SK-N-SH treated with all-trans-retinoic acid at 6 μM for 48 hours (cell line): Measurements from ENCODE around the gene CHDH.

Source experiments
- ATAC-seq: fragments of 200-7000 bp; cut with Tn5 transposase; 3 replicates; pipeline ENCODE4 v1.9.1; 2020; ENCODE audit warnings: mild to moderate bottlenecking, moderate library complexity
- ARNTL ChIP-seq: fragments of 450-650 bp; formaldehyde crosslinking; IDR thresholded peaks from 2 replicates; pipeline ENCODE4 v1.5.0; 2020; ENCODE audit warnings: low read depth, mild to moderate bottlenecking, moderate library complexity, borderline replicate concordance
- BACH2 ChIP-seq: fragments of 250-450 bp; sonication (Bioruptor Pico); IDR thresholded peaks from 2 replicates; pipeline ENCODE4 v1.9.0; 2021; ENCODE audit warnings: mild to moderate bottlenecking, borderline replicate concordance
- CSDC2 ChIP-seq: fragments of 250-450 bp; sonication (Bioruptor Pico); IDR thresholded peaks from 2 replicates; pipeline ENCODE4 v1.5.0; 2020; ENCODE audit warnings: mild to moderate bottlenecking, moderate library complexity
- ESRRG ChIP-seq: fragments of 250-450 bp; sonication (Bioruptor Pico); IDR thresholded peaks from 2 replicates; pipeline ENCODE4 v1.6.1; 2021; ENCODE audit warnings: mild to moderate bottlenecking
- GLIS3 ChIP-seq: fragments of 250-450 bp; sonication (Bioruptor Pico); IDR thresholded peaks from 2 replicates; pipeline ENCODE4 v1.5.0; 2020; ENCODE audit warnings: mild to moderate bottlenecking, moderate library complexity
- OSR1 ChIP-seq: fragments of 250-450 bp; sonication (Bioruptor Pico); IDR thresholded peaks from 2 replicates; pipeline ENCODE4 v1.8.0; 2022; ENCODE audit warnings: moderate library complexity, mild to moderate bottlenecking, inconsistent platforms
- PPARA ChIP-seq: fragments of 250-450 bp; sonication (Bioruptor Pico); IDR thresholded peaks from 2 replicates; pipeline ENCODE4 v1.5.0; 2020; ENCODE audit warnings: mild to moderate bottlenecking, borderline replicate concordance
- RARB ChIP-seq: fragments of 250-450 bp; sonication (Bioruptor Pico); IDR thresholded peaks from 2 replicates; pipeline ENCODE4 v1.8.0; 2021; ENCODE audit warnings: mild to moderate bottlenecking, moderate library complexity
- TOX ChIP-seq: fragments of 250-450 bp; sonication (Bioruptor Pico); IDR thresholded peaks from 2 replicates; pipeline ENCODE4 v1.8.0; 2021; ENCODE audit warnings: mild to moderate bottlenecking, moderate library complexity, borderline replicate concordance
- ZC3H10 ChIP-seq: fragments of 250-450 bp; sonication (Bioruptor Pico); IDR thresholded peaks from 2 replicates; pipeline ENCODE4 v1.5.1; 2021; ENCODE audit warnings: mild to moderate bottlenecking, moderate library complexity
- ZFP3 ChIP-seq: fragments of 250-450 bp; sonication (Bioruptor Pico); IDR thresholded peaks from 2 replicates; pipeline ENCODE4 v1.5.0; 2020; ENCODE audit warnings: mild to moderate bottlenecking, moderate library complexity
- ZNF565 ChIP-seq: fragments of 450-650 bp; formaldehyde crosslinking; conservative IDR thresholded peaks from 2 replicates; pipeline ENCODE4 v1.5.0; 2020; ENCODE audit warnings: low read depth, mild to moderate bottlenecking, moderate library complexity
- ZNF70 ChIP-seq: fragments of 450-650 bp; formaldehyde crosslinking; IDR thresholded peaks from 2 replicates; pipeline ENCODE4 v1.5.0; 2020; ENCODE audit warnings: mild to moderate bottlenecking, moderate library complexity
- ZNF8 ChIP-seq: fragments of 450-650 bp; formaldehyde crosslinking; IDR thresholded peaks from 2 replicates; pipeline ENCODE4 v1.5.0; 2020; ENCODE audit warnings: mild to moderate bottlenecking, moderate library complexity
- TF ChIP-seq, protein P1 (sequence below): fragments of 250-450 bp; sonication (Bioruptor Pico); IDR thresholded peaks from 2 replicates; pipeline ENCODE4 v1.5.1; 2020; ENCODE audit warnings: low read depth, mild to moderate bottlenecking, moderate library complexity
- TF ChIP-seq, protein P2 (sequence below): fragments of 250-450 bp; sonication (Bioruptor Pico); IDR thresholded peaks from 2 replicates; pipeline ENCODE4 v1.8.0; 2021; ENCODE audit warnings: low read depth, mild to moderate bottlenecking, moderate library complexity, borderline replicate concordance
- TF ChIP-seq, protein P3 (sequence below): fragments of 250-450 bp; sonication (Bioruptor Pico); IDR thresholded peaks from 2 replicates; pipeline ENCODE4 v1.5.0; 2020; ENCODE audit warnings: mild to moderate bottlenecking, moderate library complexity
- TF ChIP-seq, protein P4 (sequence below): fragments of 250-450 bp; sonication (Bioruptor Pico); IDR thresholded peaks from 2 replicates; pipeline ENCODE4 v1.8.0; 2020; ENCODE audit warnings: mild to moderate bottlenecking, moderate library complexity, borderline replicate concordance
- TF ChIP-seq, protein P5 (sequence below): fragments of 250-450 bp; sonication (Bioruptor Pico); IDR thresholded peaks from 2 replicates; pipeline ENCODE4 v1.5.1; 2021; ENCODE audit warnings: mild to moderate bottlenecking, moderate library complexity

The CHDH gene

DNA sequence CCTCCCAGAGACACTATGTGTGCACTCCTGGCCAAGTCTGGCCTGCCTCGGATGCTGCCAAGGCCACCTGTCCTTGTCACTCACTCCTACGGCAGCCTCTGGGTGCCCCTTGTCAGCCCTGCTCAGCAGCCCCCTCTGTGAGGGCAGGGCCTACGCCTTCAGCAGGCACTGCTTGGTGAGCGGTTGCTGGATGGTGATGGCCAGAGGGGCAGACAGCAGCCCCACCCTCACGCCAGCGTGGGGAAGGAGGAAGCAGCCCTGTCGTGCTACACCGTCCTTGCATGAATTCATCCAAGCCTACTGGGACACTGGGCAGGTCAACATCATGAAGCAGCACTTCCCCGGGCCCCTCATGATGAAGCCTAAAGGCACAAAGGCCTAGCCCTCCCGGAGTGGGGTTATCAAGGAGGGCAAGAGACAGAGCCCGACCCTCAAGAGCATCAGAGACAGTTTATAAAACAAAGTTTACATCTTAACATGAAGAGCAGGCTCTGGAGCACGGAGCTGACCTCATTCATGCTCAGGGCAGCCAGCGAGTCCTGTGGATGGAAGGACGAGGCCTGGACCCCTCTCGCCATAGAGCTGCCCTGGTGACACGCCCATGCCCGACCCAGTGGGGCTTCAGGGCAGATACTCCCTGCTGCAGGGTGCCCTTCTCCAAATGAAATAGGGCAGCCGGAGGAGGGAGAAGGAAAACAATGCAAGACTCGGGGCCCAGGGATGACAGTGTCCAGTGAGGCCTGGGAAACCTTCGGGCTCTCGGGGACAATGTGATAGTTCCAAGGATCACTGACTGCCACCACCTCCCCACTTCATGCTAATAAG, 25.3 kb downstream of the CHDH start:
- TF ChIP-seq, protein P1, sequence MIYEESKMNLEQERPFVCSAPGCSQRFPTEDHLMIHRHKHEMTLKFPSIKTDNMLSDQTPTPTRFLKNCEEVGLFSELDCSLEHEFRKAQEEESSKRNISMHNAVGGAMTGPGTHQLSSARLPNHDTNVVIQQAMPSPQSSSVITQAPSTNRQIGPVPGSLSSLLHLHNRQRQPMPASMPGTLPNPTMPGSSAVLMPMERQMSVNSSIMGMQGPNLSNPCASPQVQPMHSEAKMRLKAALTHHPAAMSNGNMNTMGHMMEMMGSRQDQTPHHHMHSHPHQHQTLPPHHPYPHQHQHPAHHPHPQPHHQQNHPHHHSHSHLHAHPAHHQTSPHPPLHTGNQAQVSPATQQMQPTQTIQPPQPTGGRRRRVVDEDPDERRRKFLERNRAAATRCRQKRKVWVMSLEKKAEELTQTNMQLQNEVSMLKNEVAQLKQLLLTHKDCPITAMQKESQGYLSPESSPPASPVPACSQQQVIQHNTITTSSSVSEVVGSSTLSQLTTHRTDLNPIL (CRISPR knock-in tag), result no peak
- no peak for TF ChIP-seq BACH2
- no peak for TF ChIP-seq OSR1 (CRISPR knock-in tag)
- TF ChIP-seq ZNF70 (CRISPR knock-in tag), result no peak
- TF ChIP-seq, protein P2, sequence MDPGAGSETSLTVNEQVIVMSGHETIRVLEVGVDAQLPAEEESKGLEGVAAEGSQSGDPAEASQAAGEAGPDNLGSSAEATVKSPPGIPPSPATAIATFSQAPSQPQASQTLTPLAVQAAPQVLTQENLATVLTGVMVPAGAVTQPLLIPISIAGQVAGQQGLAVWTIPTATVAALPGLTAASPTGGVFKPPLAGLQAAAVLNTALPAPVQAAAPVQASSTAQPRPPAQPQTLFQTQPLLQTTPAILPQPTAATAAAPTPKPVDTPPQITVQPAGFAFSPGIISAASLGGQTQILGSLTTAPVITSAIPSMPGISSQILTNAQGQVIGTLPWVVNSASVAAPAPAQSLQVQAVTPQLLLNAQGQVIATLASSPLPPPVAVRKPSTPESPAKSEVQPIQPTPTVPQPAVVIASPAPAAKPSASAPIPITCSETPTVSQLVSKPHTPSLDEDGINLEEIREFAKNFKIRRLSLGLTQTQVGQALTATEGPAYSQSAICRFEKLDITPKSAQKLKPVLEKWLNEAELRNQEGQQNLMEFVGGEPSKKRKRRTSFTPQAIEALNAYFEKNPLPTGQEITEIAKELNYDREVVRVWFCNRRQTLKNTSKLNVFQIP (CRISPR knock-in tag), result no peak
- TF ChIP-seq, all 23 proteins: peak for 0
- ATAC-seq, result no peak

DNA sequence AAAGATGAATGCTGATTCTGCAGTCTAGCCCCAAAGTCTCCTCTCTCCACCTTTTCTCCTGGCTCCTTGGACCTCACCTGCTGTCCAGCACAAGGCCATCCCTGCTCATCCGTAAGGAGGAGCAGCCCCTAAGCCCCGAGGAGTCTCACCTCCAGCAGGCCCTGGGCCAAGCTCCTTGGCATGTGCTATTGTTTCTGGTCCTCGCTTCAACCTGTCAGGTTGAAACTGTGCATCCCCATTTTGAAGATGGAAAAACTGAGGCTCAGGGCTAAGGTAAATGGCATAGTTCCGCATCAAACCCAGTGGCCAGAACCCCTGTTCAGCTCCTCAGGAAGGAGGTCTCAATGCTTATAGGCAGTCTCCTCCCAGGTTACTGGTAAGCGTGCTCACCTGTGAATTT, 26.1 kb downstream of the CHDH start:
- ATAC-seq, result no peak
- TF ChIP-seq RARB, result no peak
- TF ChIP-seq TOX (CRISPR knock-in tag), result no peak
- no peak for TF ChIP-seq ARNTL (CRISPR knock-in tag)
- TF ChIP-seq, protein P1 (CRISPR knock-in tag), result no peak
- TF ChIP-seq, protein P3, sequence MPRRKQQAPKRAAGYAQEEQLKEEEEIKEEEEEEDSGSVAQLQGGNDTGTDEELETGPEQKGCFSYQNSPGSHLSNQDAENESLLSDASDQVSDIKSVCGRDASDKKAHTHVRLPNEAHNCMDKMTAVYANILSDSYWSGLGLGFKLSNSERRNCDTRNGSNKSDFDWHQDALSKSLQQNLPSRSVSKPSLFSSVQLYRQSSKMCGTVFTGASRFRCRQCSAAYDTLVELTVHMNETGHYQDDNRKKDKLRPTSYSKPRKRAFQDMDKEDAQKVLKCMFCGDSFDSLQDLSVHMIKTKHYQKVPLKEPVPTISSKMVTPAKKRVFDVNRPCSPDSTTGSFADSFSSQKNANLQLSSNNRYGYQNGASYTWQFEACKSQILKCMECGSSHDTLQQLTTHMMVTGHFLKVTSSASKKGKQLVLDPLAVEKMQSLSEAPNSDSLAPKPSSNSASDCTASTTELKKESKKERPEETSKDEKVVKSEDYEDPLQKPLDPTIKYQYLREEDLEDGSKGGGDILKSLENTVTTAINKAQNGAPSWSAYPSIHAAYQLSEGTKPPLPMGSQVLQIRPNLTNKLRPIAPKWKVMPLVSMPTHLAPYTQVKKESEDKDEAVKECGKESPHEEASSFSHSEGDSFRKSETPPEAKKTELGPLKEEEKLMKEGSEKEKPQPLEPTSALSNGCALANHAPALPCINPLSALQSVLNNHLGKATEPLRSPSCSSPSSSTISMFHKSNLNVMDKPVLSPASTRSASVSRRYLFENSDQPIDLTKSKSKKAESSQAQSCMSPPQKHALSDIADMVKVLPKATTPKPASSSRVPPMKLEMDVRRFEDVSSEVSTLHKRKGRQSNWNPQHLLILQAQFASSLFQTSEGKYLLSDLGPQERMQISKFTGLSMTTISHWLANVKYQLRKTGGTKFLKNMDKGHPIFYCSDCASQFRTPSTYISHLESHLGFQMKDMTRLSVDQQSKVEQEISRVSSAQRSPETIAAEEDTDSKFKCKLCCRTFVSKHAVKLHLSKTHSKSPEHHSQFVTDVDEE (CRISPR knock-in tag), result no peak

DNA sequence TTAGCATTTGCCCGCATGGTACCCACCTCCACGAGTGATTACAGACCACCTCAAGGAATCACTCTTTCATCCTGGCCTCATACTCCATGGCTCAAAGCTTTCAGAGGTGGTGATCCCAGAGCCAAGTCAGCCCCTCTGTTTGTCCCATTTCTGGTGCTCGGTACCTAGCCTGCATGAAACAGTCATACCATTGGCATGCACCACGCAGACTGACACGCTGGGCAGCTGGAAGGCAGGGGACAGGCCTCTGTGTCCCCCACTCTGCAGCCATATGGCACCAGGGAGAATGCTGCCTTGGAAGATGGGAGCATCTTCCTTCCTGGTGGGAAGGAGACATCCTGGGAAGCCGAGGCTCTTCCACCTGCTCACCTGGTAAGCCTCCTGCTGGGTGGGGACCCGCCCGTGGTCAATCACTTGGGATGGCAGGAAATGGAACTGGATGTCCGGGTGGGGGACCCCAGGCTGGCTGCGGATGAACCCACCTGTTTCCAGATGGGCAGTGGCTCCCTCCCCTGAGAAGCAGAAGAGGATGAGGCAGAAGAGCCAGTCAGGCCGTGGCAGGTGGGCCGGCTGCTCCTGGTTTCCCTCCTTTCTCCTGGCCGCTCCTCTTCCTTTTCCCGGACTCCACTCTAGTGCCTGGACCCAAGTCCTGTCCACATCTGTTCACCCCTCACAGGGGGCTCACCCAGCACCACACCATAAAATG, 26.9 kb downstream of the CHDH start:
- no peak for ATAC-seq
- TF ChIP-seq ZFP3 (no peak), CSDC2 (no peak), PPARA (no peak), ZNF70 (CRISPR knock-in tag) (no peak), ESRRG (CRISPR knock-in tag) (no peak), ZC3H10 (no peak), ZNF8 (CRISPR knock-in tag) (no peak), ZNF565 (CRISPR knock-in tag) (no peak), RARB (no peak), GLIS3 (CRISPR knock-in tag) (no peak)
- TF ChIP-seq, protein P4, sequence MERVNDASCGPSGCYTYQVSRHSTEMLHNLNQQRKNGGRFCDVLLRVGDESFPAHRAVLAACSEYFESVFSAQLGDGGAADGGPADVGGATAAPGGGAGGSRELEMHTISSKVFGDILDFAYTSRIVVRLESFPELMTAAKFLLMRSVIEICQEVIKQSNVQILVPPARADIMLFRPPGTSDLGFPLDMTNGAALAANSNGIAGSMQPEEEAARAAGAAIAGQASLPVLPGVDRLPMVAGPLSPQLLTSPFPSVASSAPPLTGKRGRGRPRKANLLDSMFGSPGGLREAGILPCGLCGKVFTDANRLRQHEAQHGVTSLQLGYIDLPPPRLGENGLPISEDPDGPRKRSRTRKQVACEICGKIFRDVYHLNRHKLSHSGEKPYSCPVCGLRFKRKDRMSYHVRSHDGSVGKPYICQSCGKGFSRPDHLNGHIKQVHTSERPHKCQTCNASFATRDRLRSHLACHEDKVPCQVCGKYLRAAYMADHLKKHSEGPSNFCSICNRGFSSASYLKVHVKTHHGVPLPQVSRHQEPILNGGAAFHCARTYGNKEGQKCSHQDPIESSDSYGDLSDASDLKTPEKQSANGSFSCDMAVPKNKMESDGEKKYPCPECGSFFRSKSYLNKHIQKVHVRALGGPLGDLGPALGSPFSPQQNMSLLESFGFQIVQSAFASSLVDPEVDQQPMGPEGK (CRISPR knock-in tag), result no peak
- TF ChIP-seq, protein P5, sequence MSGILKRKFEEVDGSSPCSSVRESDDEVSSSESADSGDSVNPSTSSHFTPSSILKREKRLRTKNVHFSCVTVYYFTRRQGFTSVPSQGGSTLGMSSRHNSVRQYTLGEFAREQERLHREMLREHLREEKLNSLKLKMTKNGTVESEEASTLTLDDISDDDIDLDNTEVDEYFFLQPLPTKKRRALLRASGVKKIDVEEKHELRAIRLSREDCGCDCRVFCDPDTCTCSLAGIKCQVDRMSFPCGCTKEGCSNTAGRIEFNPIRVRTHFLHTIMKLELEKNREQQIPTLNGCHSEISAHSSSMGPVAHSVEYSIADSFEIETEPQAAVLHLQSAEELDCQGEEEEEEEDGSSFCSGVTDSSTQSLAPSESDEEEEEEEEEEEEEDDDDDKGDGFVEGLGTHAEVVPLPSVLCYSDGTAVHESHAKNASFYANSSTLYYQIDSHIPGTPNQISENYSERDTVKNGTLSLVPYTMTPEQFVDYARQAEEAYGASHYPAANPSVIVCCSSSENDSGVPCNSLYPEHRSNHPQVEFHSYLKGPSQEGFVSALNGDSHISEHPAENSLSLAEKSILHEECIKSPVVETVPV (CRISPR knock-in tag), result no peak
